IMR-90 (cell line): Measurements from ENCODE around the gene DBP. TPM values are rescaled to one million over a fixed set of nuclear protein-coding genes. Genes with fewer than 3 reads are reported as not detected.

Experiments used
- ATAC-seq: fragments of 200-7000 bp; cut with Tn5 transposase; 2 replicates; pipeline ENCODE4 v1.9.1; 2020; ENCODE audit warnings: low read depth, mild to moderate bottlenecking, moderate library complexity
- BruUV-seq: library from RNA; stranded (reverse); fragments of 400-500 nt; replicated peaks from 2 replicates; lab custom pipeline; 2021; lab: Mats Ljungman, UMichigan
- CTCF ChIA-PET: fragments of 300-600 bp; formaldehyde crosslinking; extraction: SDS; loops from one replicate; lab custom pipeline; 2021; ENCODE audit warnings: antibody characterized with exemption; lab: Yijun Ruan, JAX
- POLR2A ChIA-PET: fragments of 300-600 bp; sonication (Branson Sonifier 250); formaldehyde crosslinking; loops from one replicate; lab custom pipeline; 2022; ENCODE audit warnings: antibody characterized with exemption; ENCODE audit not compliant: unreplicated experiment; lab: Charles Lee
- DNase-seq: peaks from one replicate; pipeline ENCODE4 v3.0.0; 2013
- H2AFZ ChIP-seq: replicated peaks from 2 replicates; pipeline ENCODE3; 2013; ENCODE audit warnings: low read length, mild to moderate bottlenecking; ENCODE audit not compliant: poor library complexity
- H2AK5ac ChIP-seq: 2 replicates; pipeline ENCODE4 v1.6.1; 2013; ENCODE audit warnings: low read depth, low read length, inconsistent platforms
- H2AK9ac ChIP-seq: replicated peaks from 2 replicates; pipeline ENCODE3; 2013; ENCODE audit warnings: mild to moderate bottlenecking, low read depth, low read length, moderate library complexity; ENCODE audit not compliant: poor library complexity
- H2BK120ac ChIP-seq: 2 replicates; pipeline ENCODE4 v1.6.1; 2013; ENCODE audit warnings: low read depth, low read length, inconsistent platforms
- H2BK15ac ChIP-seq: 3 replicates; pipeline ENCODE4 v1.6.1; 2013; ENCODE audit warnings: low read depth, low read length, inconsistent platforms
- H2BK20ac ChIP-seq: 2 replicates; pipeline ENCODE4 v1.6.1; 2013; ENCODE audit warnings: low read depth, mild to moderate bottlenecking, inconsistent platforms, low read length, moderate library complexity
- H2BK5ac ChIP-seq: 2 replicates; pipeline ENCODE4 v1.6.1; 2013; ENCODE audit warnings: mild to moderate bottlenecking, low read depth, low read length, inconsistent platforms; ENCODE audit not compliant: poor library complexity, severe bottlenecking
- H3K14ac ChIP-seq: replicated peaks from 2 replicates; pipeline ENCODE4 v1.6.1; 2013; ENCODE audit warnings: low read depth, low read length, inconsistent platforms
- H3K18ac ChIP-seq: 2 replicates; pipeline ENCODE4 v1.6.1; 2013; ENCODE audit warnings: low read depth, low read length, control low read depth
- H3K23ac ChIP-seq: 2 replicates; pipeline ENCODE4 v1.6.1; 2013; ENCODE audit warnings: low read depth, low read length, inconsistent platforms
- H3K27ac ChIP-seq: 2 replicates; pipeline ENCODE4 v1.5.1; 2013; ENCODE audit warnings: mild to moderate bottlenecking, control low read depth, low read length; ENCODE audit not compliant: insufficient read depth
- H3K27me3 ChIP-seq: 2 replicates; pipeline ENCODE4 v1.6.1; 2013; ENCODE audit warnings: low read length; ENCODE audit not compliant: control insufficient read depth, insufficient read depth
- H3K36me3 ChIP-seq: 2 replicates; pipeline ENCODE4 v1.6.1; 2013; ENCODE audit warnings: low read length, mixed read lengths; ENCODE audit not compliant: control insufficient read depth, insufficient read depth
- H3K4ac ChIP-seq: 2 replicates; pipeline ENCODE4 v1.6.1; 2013; ENCODE audit warnings: low read depth, low read length, inconsistent platforms
- H3K4me1 ChIP-seq: 2 replicates; pipeline ENCODE4 v1.6.1; 2013; ENCODE audit warnings: low read length, mixed read lengths; ENCODE audit not compliant: control insufficient read depth, insufficient read depth
- H3K4me2 ChIP-seq: 2 replicates; pipeline ENCODE4 v1.6.1; 2013; ENCODE audit warnings: low read depth, mild to moderate bottlenecking, control low read depth, low read length, moderate library complexity
- H3K4me3 ChIP-seq: 2 replicates; pipeline ENCODE4 v1.5.1; 2013; ENCODE audit warnings: low read depth, mild to moderate bottlenecking, control low read depth, low read length, moderate library complexity; ENCODE audit not compliant: insufficient read depth
- H3K56ac ChIP-seq: 2 replicates; pipeline ENCODE4 v1.6.1; 2013; ENCODE audit warnings: low read length, inconsistent platforms; ENCODE audit not compliant: insufficient read depth; ENCODE audit errors: extremely low read depth
- H3K79me1 ChIP-seq, 2 experiments: 2 replicates each; pipeline ENCODE4 v1.6.1; 2013; ENCODE audit warnings: low read length in 2 of 2, inconsistent platforms in 1 of 2, low read depth in 1 of 2
- H3K9ac ChIP-seq: 2 replicates; pipeline ENCODE4 v1.6.1; 2013; ENCODE audit warnings: low read depth, low read length, control low read depth
- H3K9me1 ChIP-seq: 2 replicates; pipeline ENCODE4 v1.6.1; 2013; ENCODE audit warnings: low read length, inconsistent platforms; ENCODE audit not compliant: insufficient read depth
- H3K9me3 ChIP-seq: 2 replicates; pipeline ENCODE4 v1.6.1; 2013; ENCODE audit warnings: low read length; ENCODE audit not compliant: control insufficient read depth, insufficient read depth
- H4K20me1 ChIP-seq: 2 replicates; pipeline ENCODE4 v1.6.1; 2013; ENCODE audit warnings: low read length, inconsistent platforms; ENCODE audit not compliant: insufficient read depth
- H4K5ac ChIP-seq: 2 replicates; pipeline ENCODE4 v1.6.1; 2013; ENCODE audit warnings: mild to moderate bottlenecking, low read depth, low read length, control low read depth
- H4K8ac ChIP-seq, 2 experiments: 2 replicates each; pipeline ENCODE4 v1.6.1; 2013; ENCODE audit warnings: low read depth in 2 of 2, low read length in 2 of 2, control low read depth in 1 of 2, inconsistent platforms in 1 of 2
- H4K91ac ChIP-seq: 2 replicates; pipeline ENCODE4 v1.6.1; 2013; ENCODE audit warnings: low read depth, low read length, inconsistent platforms; ENCODE audit not compliant: insufficient read depth
- BHLHE40 ChIP-seq: fragments of 150-350 bp; IDR thresholded peaks from 2 replicates; pipeline ENCODE4 v1.6.1; 2016; ENCODE audit warnings: mild to moderate bottlenecking, low read depth, low read length
- CHD1 ChIP-seq: IDR thresholded peaks from 2 replicates; pipeline ENCODE4 v1.6.1; 2012; ENCODE audit warnings: low read depth, low read length, improper control_type of control experiment
- MAZ ChIP-seq: IDR thresholded peaks from 2 replicates; pipeline ENCODE4 v1.6.1; 2012; ENCODE audit warnings: low read depth, mild to moderate bottlenecking, low read length, improper control_type of control experiment, moderate library complexity, borderline replicate concordance
- NFE2L2 ChIP-seq: fragments of 150-350 bp; IDR thresholded peaks from 2 replicates; pipeline ENCODE4 v1.6.1; 2016; ENCODE audit warnings: low read depth, mild to moderate bottlenecking, low read length
- WGBS, 2 experiments: methylation state at CpG; one replicate each; pipeline versions ENCODE4 v1.1.5 to v1.1.7; 2013; ENCODE audit warnings: missing lambda C conversion rate in 2 of 2; ENCODE audit not compliant: insufficient read length in 1 of 2; ENCODE audit errors: extremely low coverage in 2 of 2; 5-methylcytosine and 5-hydroxymethylcytosine counted together
- dilution Hi-C: fragments of 300-500 bp; cut with HindIII; formaldehyde crosslinking; loops from one replicate; pipeline ENCODE4 v1.14.3; 2018; ENCODE audit warnings: low sequenced_read_pairs; ENCODE audit not compliant: unreplicated experiment
- in situ Hi-C: fragments of 300-500 bp; cut with MboI; formaldehyde crosslinking; loops from 3 replicates; pipeline ENCODE4 v1.14.3; 2019; ENCODE audit warnings: low sequenced_read_pairs, inconsistent platforms, mixed read lengths
- intact Hi-C: fragments of 100-400 bp; cut with micrococcal nuclease; formaldehyde crosslinking; loops from 2 replicates; pipeline ENCODE4 v1.10.0; 2022
- polyA plus RNA-seq, 3 experiments: library from polyadenylated mRNA; depleted of rRNA; stranded (reverse); fragments of >200 nt; gene quantifications; 2 replicates each; pipeline ENCODE4 v1.2.3, GENCODE V29; 2012; ENCODE audit warnings: low replicate concordance in 1 of 3
- total RNA-seq: library from RNA; depleted of rRNA; stranded (reverse); fragments of >200 nt; gene quantifications from 2 replicates; pipeline ENCODE4 v1.2.3, GENCODE V29; 2012
- TF ChIP-seq, protein P1 (sequence below): fragments of 150-350 bp; IDR thresholded peaks from 2 replicates; pipeline ENCODE4 v1.6.1; 2017; ENCODE audit warnings: mild to moderate bottlenecking, antibody characterized with exemption, low read length, low read depth

Gene DBP
- total and polyA plus RNA-seq, 2 of the 4 experiments (the other 2 are of a cell fraction): 3.0 to 3.6 TPM

DNA sequence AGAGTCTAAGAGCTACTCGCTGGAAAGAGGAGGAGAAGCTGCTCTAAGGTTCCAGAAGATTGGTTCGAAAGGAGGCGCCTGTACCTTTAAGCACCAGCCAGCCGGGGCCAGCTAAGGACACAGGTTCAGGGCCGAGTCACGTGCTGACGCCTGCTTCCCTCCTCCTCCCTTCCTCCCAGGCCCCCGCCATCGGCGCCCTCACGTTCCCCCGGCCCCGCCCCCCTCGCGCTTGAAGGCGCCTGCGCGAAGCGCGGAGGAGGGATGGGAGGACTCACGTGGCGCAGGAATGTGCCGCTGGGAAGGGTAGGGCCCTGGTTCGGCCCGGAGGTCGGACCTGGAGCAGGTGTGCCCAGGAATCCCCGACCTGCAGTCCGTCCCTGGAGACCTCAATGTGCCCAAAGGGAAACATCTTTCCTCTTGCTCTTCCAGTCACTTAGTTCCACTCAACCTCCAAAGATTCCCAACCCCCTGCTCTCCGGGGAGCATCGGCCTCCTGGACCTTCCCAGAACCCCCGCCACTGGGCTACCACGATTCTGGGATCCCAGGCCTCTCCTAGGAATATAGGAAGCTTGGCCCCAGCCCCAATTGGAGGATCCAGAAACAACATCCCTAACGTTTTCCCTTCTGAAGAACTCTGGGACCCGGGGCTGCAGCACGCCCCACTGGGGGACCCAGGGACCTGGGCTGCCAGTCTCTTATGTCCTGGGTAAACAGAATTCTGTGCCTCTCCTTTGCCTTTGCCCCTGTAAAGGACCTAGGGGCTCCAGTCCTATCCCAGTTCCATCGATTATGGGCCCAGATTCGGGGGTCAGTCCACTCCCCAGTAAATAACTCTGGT, 2.5 kb downstream of the DBP start:
- Histone ChIP-seq H2BK5ac (peak overlapping the region; percentile 91), H3K79me1 (peaks cover 0 to 18% of the 10 kb centered on the region in 2 experiments; a peak in 3 of 4 replicates), H3K23ac (peak overlapping the region; percentile 61), H2BK120ac (peak overlapping the region; percentile 97), H3K4me2 (peak overlapping the region; percentile 67), H3K27ac (peak overlapping the region; percentile 83), H2BK15ac (peak overlapping the region; percentile 96), H3K27me3 (no peaks in the 10 kb centered on the region), H3K36me3 (no peaks in the 10 kb centered on the region; the same call in 1 of the 2 replicates), H3K18ac (peak overlapping the region; percentile 92), H2BK20ac (peak overlapping the region; percentile 99), H3K9me3 (no peaks in the 10 kb centered on the region), H2AFZ (peak overlapping the region; percentile 91), H4K5ac (peak overlapping the region; percentile 95), H3K56ac (peak overlapping the region; percentile 63), H2AK9ac (peak overlapping the region; percentile 94), H4K20me1 (peaks cover 4% of the 10 kb centered on the region; the same call in 1 of the 2 replicates), H4K8ac (peak overlapping the region; percentile 92 to 99), H3K4ac (peak overlapping the region; percentile 96), H3K9me1 (peaks cover 28% of the 10 kb centered on the region), H4K91ac (peak overlapping the region; percentile 95), H3K4me3 (peak overlapping the region; percentile 15; the same call in 1 of the 2 replicates), H3K14ac (peak overlapping the region; percentile 95), H3K9ac (peak overlapping the region; percentile 71), H2AK5ac (peak overlapping the region; percentile 98), H3K4me1 (peaks cover 43% of the 10 kb centered on the region)
- ATAC-seq: peak; percentile 40
- in situ Hi-C loops: no loop called here
- WGBS, 2 experiments: 28% methylated on average over 2 of the region's 37 CpGs; no CpG with 5 or more reads in 1 of the 2 experiments
- CTCF ChIA-PET: no interaction called here
- intact Hi-C loops: no loop called here
- POLR2A ChIA-PET: interaction anchor here (0.7 kb wide), 1 partner anchor 14 kb away, joined by 3 read pairs; no protein-coding TSS in a partner anchor
- peak; percentile 92 for DNase-seq
- peak; percentile 98 for TF ChIP-seq BHLHE40
- no peak for TF ChIP-seq CHD1
- TF ChIP-seq MAZ: peak; percentile 99
- TF ChIP-seq NFE2L2: 0 out of 2 replicates have a peak, but pooled peaks have one; percentile 13
- TF ChIP-seq, protein P1, sequence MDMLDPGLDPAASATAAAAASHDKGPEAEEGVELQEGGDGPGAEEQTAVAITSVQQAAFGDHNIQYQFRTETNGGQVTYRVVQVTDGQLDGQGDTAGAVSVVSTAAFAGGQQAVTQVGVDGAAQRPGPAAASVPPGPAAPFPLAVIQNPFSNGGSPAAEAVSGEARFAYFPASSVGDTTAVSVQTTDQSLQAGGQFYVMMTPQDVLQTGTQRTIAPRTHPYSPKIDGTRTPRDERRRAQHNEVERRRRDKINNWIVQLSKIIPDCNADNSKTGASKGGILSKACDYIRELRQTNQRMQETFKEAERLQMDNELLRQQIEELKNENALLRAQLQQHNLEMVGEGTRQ: peak; percentile 94
- no TSS peak for BruUV-seq
- dilution Hi-C loops: no loop called here
